Sigmoid colon (tissue), 4 donors: Measurements from ENCODE around the gene SEC61A1.

Experiments
- CTCF ChIP-seq, 4 experiments: fragments of 450-650 bp in 3 of 4; fragments of 200-600 bp in 1 of 4; IDR thresholded peaks; one replicate each; pipeline ENCODE4 v1.5.1; 2016 to 2019; ENCODE audit warnings: antibody characterized with exemption in 4 of 4, mild to moderate bottlenecking in 3 of 4, moderate library complexity in 2 of 4
- POLR2A ChIP-seq, 2 donors: fragments of 450-650 bp; IDR thresholded peaks; one replicate each; pipeline ENCODE4 v1.6.1; 2016; ENCODE audit warnings: antibody characterized with exemption in 2 of 2, mild to moderate bottlenecking in 2 of 2, moderate library complexity in 2 of 2
- POLR2AphosphoS5 ChIP-seq, 4 donors: sonication (generic); formaldehyde crosslinking; IDR thresholded peaks; one replicate each; pipeline ENCODE4 v1.6.1; 2017; ENCODE audit warnings: antibody characterized with exemption in 4 of 4

GRCh38 chr3:128103136-128103676, 51.0 kb downstream of the SEC61A1 start:
- TF ChIP-seq CTCF (IDR thresholded peaks at IDR 0.05) (no peak), POLR2A (IDR thresholded peaks at IDR 0.05) (no peak), POLR2AphosphoS5 (IDR thresholded peaks at IDR 0.05) (no peak)
